H1 (cell line): ENCODE results near the gene SCG3. TPM values are rescaled to one million over a fixed set of nuclear protein-coding genes. Genes with fewer than 3 reads are reported as not detected.

Experiments used
- CTCF ChIA-PET: fragments of 300-600 bp; sonication (Branson Sonifier 250); formaldehyde crosslinking; loops from one replicate; lab custom pipeline; 2021; ENCODE audit not compliant: partially characterized antibody; lab: Charles Lee
- POLR2A ChIA-PET: fragments of 300-600 bp; sonication (Branson Sonifier 250); formaldehyde crosslinking; loops from one replicate; lab custom pipeline; 2021; ENCODE audit warnings: inconsistent platforms; ENCODE audit not compliant: partially characterized antibody; lab: Charles Lee
- DNase-seq, 2 experiments: peaks; one replicate each; pipeline versions ENCODE4 v3.0.0 to v3.0.0-alpha.2; 2010 to 2022; ENCODE audit warnings: low spot score in 2 of 2, low read depth in 1 of 2, mixed read lengths in 1 of 2
- FAIRE-seq: peaks from 2 replicates; lab custom pipeline; 2011; peaks lifted over from hg19 to GRCh38; lab: Jason Lieb, UNC
- H2AFZ ChIP-seq: 2 replicates; pipeline ENCODE4 v1.8.1; 2012; ENCODE audit warnings: low read length, inconsistent platforms
- H2AK5ac ChIP-seq: 2 replicates; pipeline ENCODE4 v1.6.1; 2013; ENCODE audit warnings: low read depth, low read length
- H2BK120ac ChIP-seq: replicated peaks from 2 replicates; pipeline ENCODE3; 2013; ENCODE audit warnings: low read depth, low read length, inconsistent platforms
- H2BK12ac ChIP-seq: 2 replicates; pipeline ENCODE4 v1.6.1; 2013; ENCODE audit warnings: low read depth, low read length
- H2BK15ac ChIP-seq: 2 replicates; pipeline ENCODE4 v1.6.1; 2013; ENCODE audit warnings: low read length
- H2BK20ac ChIP-seq: 2 replicates; pipeline ENCODE4 v1.6.1; 2013; ENCODE audit warnings: low read length
- H2BK5ac ChIP-seq: 2 replicates; pipeline ENCODE4 v1.6.1; 2013; ENCODE audit warnings: low read depth, low read length
- H3K14ac ChIP-seq: 2 replicates; pipeline ENCODE4 v1.6.1; 2013; ENCODE audit warnings: inconsistent platforms; ENCODE audit not compliant: insufficient read length
- H3K18ac ChIP-seq: 2 replicates; pipeline ENCODE4 v1.6.1; 2013; ENCODE audit warnings: low read length; ENCODE audit errors: extremely low read depth
- H3K23ac ChIP-seq: 2 replicates; pipeline ENCODE4 v1.6.1; 2013; ENCODE audit warnings: inconsistent platforms; ENCODE audit not compliant: insufficient read length
- H3K23me2 ChIP-seq: 2 replicates; pipeline ENCODE4 v1.6.1; 2013; ENCODE audit warnings: low read depth, low read length
- H3K27ac ChIP-seq: 2 replicates; pipeline ENCODE4 v1.6.1; 2011; ENCODE audit warnings: low read depth, low read length, inconsistent platforms
- H3K27me3 ChIP-seq, 4 experiments: replicated peaks in 1 of 4; 1 replicate in 1 of 4; 2 replicates in 3 of 4; pipeline versions ENCODE4 v1.6.1 to v1.8.1; 2011 to 2013; ENCODE audit warnings: low read length in 3 of 4, mild to moderate bottlenecking in 3 of 4, inconsistent platforms in 2 of 4, mixed read lengths in 2 of 4, moderate library complexity in 1 of 4; ENCODE audit not compliant: control insufficient read depth in 3 of 4, insufficient read depth in 3 of 4; ENCODE audit errors: extremely low read depth in 1 of 4
- H3K36me3 ChIP-seq, 4 experiments: 2 replicates each; pipeline versions ENCODE4 v1.6.1 to v1.8.1; 2011 to 2013; ENCODE audit warnings: mild to moderate bottlenecking in 4 of 4, low read length in 3 of 4, moderate library complexity in 2 of 4, control low read depth in 1 of 4, inconsistent platforms in 1 of 4; ENCODE audit not compliant: insufficient read depth in 4 of 4, control insufficient read depth in 2 of 4
- H3K4ac ChIP-seq: replicated peaks from 2 replicates; pipeline ENCODE3; 2013; ENCODE audit warnings: low read length, low read depth, mixed read lengths, inconsistent platforms; ENCODE audit not compliant: insufficient read length
- H3K4me1 ChIP-seq, 4 experiments: replicated peaks in 1 of 4; 1 replicate in 1 of 4; 2 replicates in 3 of 4; pipeline versions ENCODE4 v1.6.1 to v1.8.1; 2011 to 2013; ENCODE audit warnings: low read length in 3 of 4, inconsistent platforms in 2 of 4, mixed read lengths in 1 of 4; ENCODE audit not compliant: insufficient read depth in 4 of 4, control insufficient read depth in 3 of 4
- H3K4me2 ChIP-seq, 2 experiments: 2 replicates each; pipeline versions ENCODE4 v1.6.1 to v1.8.1; 2011 to 2013; ENCODE audit warnings: low read depth in 2 of 2, low read length in 2 of 2, control low read depth in 1 of 2, inconsistent platforms in 1 of 2, mild to moderate bottlenecking in 1 of 2; ENCODE audit not compliant: insufficient read depth in 1 of 2
- H3K4me3 ChIP-seq, 4 experiments: fragments of 200-600, 300-600 bp in 1 of 4; sonication (generic), shearing (Covaris generic), sonication (Bioruptor Twin) in 1 of 4; 2 replicates each; pipeline versions ENCODE4 v1.5.1 to v1.8.1; 2011 to 2016; ENCODE audit warnings: low read length in 4 of 4, low read depth in 3 of 4, control low read depth in 2 of 4, inconsistent platforms in 2 of 4, mild to moderate bottlenecking in 2 of 4, mixed read lengths in 1 of 4, moderate library complexity in 1 of 4; ENCODE audit not compliant: insufficient read depth in 2 of 4; ENCODE audit errors: extremely low read depth in 1 of 4
- H3K56ac ChIP-seq: replicated peaks from 2 replicates; pipeline ENCODE3; 2013; ENCODE audit warnings: low read depth, mild to moderate bottlenecking, mixed read lengths, low read length, inconsistent platforms; ENCODE audit not compliant: insufficient read length
- H3K79me1 ChIP-seq: 2 replicates; pipeline ENCODE4 v1.6.1; 2013; ENCODE audit warnings: low read depth, low read length, control low read depth
- H3K79me2 ChIP-seq, 2 experiments: 2 replicates each; pipeline versions ENCODE4 v1.6.1 to v1.8.1; 2012 to 2013; ENCODE audit warnings: low read length in 2 of 2, mild to moderate bottlenecking in 2 of 2, inconsistent platforms in 1 of 2; ENCODE audit not compliant: insufficient read depth in 2 of 2, control insufficient read depth in 1 of 2
- H3K9ac ChIP-seq, 4 experiments: replicated peaks in 1 of 4; 1 replicate in 1 of 4; 2 replicates in 3 of 4; pipeline versions ENCODE4 v1.6.1 to v1.8.1; 2011 to 2013; ENCODE audit warnings: low read depth in 3 of 4, low read length in 3 of 4, control low read depth in 2 of 4, mild to moderate bottlenecking in 2 of 4, moderate library complexity in 2 of 4, inconsistent platforms in 1 of 4; ENCODE audit errors: extremely low read depth in 1 of 4
- H3K9me3 ChIP-seq, 2 experiments: 2 replicates each; pipeline versions ENCODE4 v1.6.1 to v1.8.1; 2012 to 2013; ENCODE audit warnings: mild to moderate bottlenecking in 2 of 2, moderate library complexity in 2 of 2, control low read depth in 1 of 2, inconsistent platforms in 1 of 2, low read depth in 1 of 2, low read length in 1 of 2, mixed read lengths in 1 of 2; ENCODE audit not compliant: insufficient read depth in 2 of 2
- H4K20me1 ChIP-seq, 2 experiments: replicated peaks in 1 of 2; 2 replicates each; pipeline versions ENCODE3 to v1.8.1; 2011 to 2013; ENCODE audit warnings: inconsistent platforms in 2 of 2, low read length in 2 of 2, mild to moderate bottlenecking in 1 of 2; ENCODE audit not compliant: insufficient read depth in 2 of 2, control insufficient read depth in 1 of 2
- H4K5ac ChIP-seq: 2 replicates; pipeline ENCODE4 v1.6.1; 2013; ENCODE audit warnings: low read length, low read depth, mixed read lengths, inconsistent platforms; ENCODE audit not compliant: insufficient read length
- H4K8ac ChIP-seq: 2 replicates; pipeline ENCODE4 v1.8.0; 2013; ENCODE audit warnings: mild to moderate bottlenecking, moderate library complexity, low read length, inconsistent platforms; ENCODE audit not compliant: insufficient read depth; ENCODE audit errors: extremely low read depth
- H4K91ac ChIP-seq: replicated peaks from 2 replicates; pipeline ENCODE3; 2013; ENCODE audit warnings: low read length, mixed read lengths, inconsistent platforms; ENCODE audit not compliant: insufficient read length
- CBX5 ChIP-seq: fragments of 300-800, 300-1000 bp; sonication (generic); IDR thresholded peaks from 2 replicates; pipeline ENCODE4 v1.7.1; 2016; ENCODE audit warnings: antibody characterized with exemption, low read length, low read depth
- JUN ChIP-seq: IDR thresholded peaks from 2 replicates; pipeline ENCODE4 v1.6.1; 2011; ENCODE audit warnings: low read depth, mild to moderate bottlenecking, improper control_type of control experiment, low read length
- KDM5A ChIP-seq: fragments of 200-600 bp; IDR thresholded peaks from 2 replicates; pipeline ENCODE4 v1.7.1; 2012; ENCODE audit warnings: mild to moderate bottlenecking, low read length, inconsistent platforms, mixed read lengths
- NANOG ChIP-seq: IDR thresholded peaks from 2 replicates; pipeline ENCODE4 v1.6.1; 2011; ENCODE audit warnings: low read length, low read depth, mild to moderate bottlenecking, inconsistent platforms; ENCODE audit not compliant: insufficient read depth, poor library complexity, severe bottlenecking
- PHF8 ChIP-seq: fragments of 200-600 bp; sonication (generic); conservative IDR thresholded peaks from 2 replicates; pipeline ENCODE4 v1.7.1; 2012; ENCODE audit warnings: low read depth, mild to moderate bottlenecking, inconsistent platforms, low read length, moderate library complexity
- SAP30 ChIP-seq: fragments of 300-600 bp; sonication (generic); IDR thresholded peaks from 2 replicates; pipeline ENCODE4 v1.7.1; 2012; ENCODE audit warnings: low read length, moderate library complexity, mild to moderate bottlenecking, inconsistent platforms; ENCODE audit not compliant: insufficient read depth, insufficient replicate concordance
- SIN3A ChIP-seq, 2 experiments: IDR thresholded peaks in 1 of 2; conservative IDR thresholded peaks in 1 of 2; 2 replicates each; pipeline ENCODE4 v1.6.1; 2011 to 2012; ENCODE audit warnings: low read length in 2 of 2, improper control_type of control experiment in 1 of 2, low read depth in 1 of 2, mild to moderate bottlenecking in 1 of 2
- SP2 ChIP-seq: IDR thresholded peaks from 2 replicates; pipeline ENCODE4 v1.6.1; 2012; ENCODE audit warnings: mild to moderate bottlenecking, low read length, inconsistent platforms
- WGBS, 2 experiments: shearing (Covaris generic) in 1 of 2; methylation state at CpG; one replicate each; pipeline versions ENCODE4 v1.1.6 to v1.1.7; 2013 to 2015; ENCODE audit warnings: low lambda C conversion rate in 2 of 2, mixed read lengths in 2 of 2, inconsistent platforms in 1 of 2, low coverage in 1 of 2, missing lambda C conversion rate in 1 of 2; ENCODE audit not compliant: insufficient replicate concordance in 2 of 2, insufficient coverage in 1 of 2, insufficient read length in 1 of 2; ENCODE audit errors: extremely low coverage in 1 of 2, missing lambda C conversion rate in 1 of 2; 5-methylcytosine and 5-hydroxymethylcytosine counted together
- polyA plus RNA-seq, 7 experiments: library from polyadenylated mRNA; depleted of rRNA in 3 of 7; stranded (reverse) in 5 of 7; unstranded in 2 of 7; fragments of >200 nt in 5 of 7; fragments of 200-250 nt in 2 of 7; gene quantifications; 1 replicate in 5 of 7; 2 replicates in 1 of 7; 4 replicates in 1 of 7; pipeline versions ENCODE4 v1.2.1 to v1.2.3, GENCODE V29; 2011 to 2013; ENCODE audit warnings: missing spikeins in 2 of 7, mixed read lengths in 2 of 7
- total RNA-seq: library from RNA; stranded (reverse); fragmentation: NEBNext Ultra II Directional; extraction: Animal tissue kit (Norgen Biotek cat#: 25700); gene quantifications from 2 replicates; pipeline ENCODE4 v1.2.1, GENCODE V29; 2021

Gene SCG3
- total and polyA plus RNA-seq, 2 of the 8 experiments (the other 6 are each of a cell fraction or from before 2014, with no cell fraction given) = 5.2 to 45.9 TPM

DNA sequence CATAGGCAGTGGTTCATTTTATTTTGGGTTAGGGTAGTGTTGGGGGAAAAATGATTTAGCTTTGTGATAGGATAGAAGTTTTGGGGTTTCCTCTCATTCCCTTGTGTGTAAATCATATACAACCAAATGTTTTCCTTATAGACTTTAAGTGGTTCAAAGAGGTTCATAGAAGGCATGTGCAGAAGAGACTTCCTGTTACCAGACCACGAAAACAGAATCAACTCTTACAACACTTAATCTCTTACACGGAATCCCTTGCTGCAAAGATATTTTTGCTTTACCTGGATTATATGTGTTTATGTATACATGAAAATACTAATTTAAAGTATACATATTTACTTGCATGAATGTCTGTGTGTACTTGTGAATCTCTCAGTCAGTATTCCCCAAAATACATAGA, 73.0 kb downstream of the SCG3 start:
- Histone ChIP-seq H2AK5ac (no peak overlapping the region), H2BK5ac (no peak overlapping the region), H3K36me3 (no peaks in the 10 kb centered on the region), H3K27me3 (peaks cover 13 to 34% (median 24%) of the 10 kb centered on the region in 4 experiments), H2AFZ (no peak overlapping the region), H3K4me1 (peaks cover 0 to 3% (median 0%) of the 10 kb centered on the region in 4 experiments; a peak in 2 of 7 replicates), H3K4me2 (no peak overlapping the region), H3K23me2 (peaks cover 7% of the 10 kb centered on the region; the same call in 1 of the 2 replicates), H3K14ac (no peak overlapping the region), H3K79me1 (no peaks in the 10 kb centered on the region; the same call in 1 of the 2 replicates), H4K20me1 (peaks cover 2 to 4% of the 10 kb centered on the region in 2 experiments), H3K79me2 (no peaks in the 10 kb centered on the region), H3K18ac (no peak overlapping the region), H4K5ac (no peak overlapping the region), H3K23ac (no peak overlapping the region), H3K27ac (no peak overlapping the region), H4K8ac (no peak overlapping the region), H3K9ac (no peak overlapping the region), H3K56ac (no peak overlapping the region), H3K4ac (no peak overlapping the region), H2BK20ac (no peak overlapping the region), H4K91ac (no peak overlapping the region), H2BK15ac (no peak overlapping the region), H3K9me3 (no peaks in the 10 kb centered on the region), H2BK120ac (no peak overlapping the region), H2BK12ac (no peak overlapping the region), H3K4me3 (no peak overlapping the region)
- FAIRE-seq = no peak
- whole genome bisulfite sequencing, 2 experiments = 87% methylated on average over 2 of the region's 2 CpGs; no CpG with 5 or more reads in 1 of the 2 experiments
- ChIA-PET POLR2A (no interaction called here), CTCF (interaction anchor here (0.8 to 1.2 kb wide), 3 partner anchors 23 to 163 kb away, joined by 3 to 4 read pairs (median 4); no protein-coding TSS in a partner anchor)
- DNase-seq = no peak
- TF ChIP-seq SIN3A (conservative IDR thresholded peaks at IDR 0.05 in 1 of 2, IDR thresholded peaks at IDR 0.05 in 1 of 2; ENCODE audit: low read depth in 1 of 2, low read length in 2 of 2) = no peak
- TF ChIP-seq KDM5A = no peak
- no peak for TF ChIP-seq NANOG
- no peak for TF ChIP-seq SAP30
- TF ChIP-seq SP2 = no peak
- TF ChIP-seq JUN = no peak
- TF ChIP-seq CBX5 = no peak
- TF ChIP-seq PHF8 = no peak
